ENCODE measurements around the gene TMEM209.
"Not testable (repeated sequence)": the region's sequence is repeated elsewhere in the genome, so short reads cannot be mapped to it uniquely, and the experiment has no call there.

TMEM209 gene

GRCh38 chr7:130240240-130240639 lies 35.0 kb upstream of the TMEM209 start:
- no peaks in the 10 kb centered on the region for H3K36me3 ChIP-seq
- DNase-seq: no peak
- H3K27me3 ChIP-seq: peaks cover 7% of the 10 kb centered on the region; the same call in 1 of the 2 replicates
- TF ChIP-seq CTCF (IDR thresholded peaks at IDR 0.05; ENCODE audit: low read depth, low read length): no peak
- H3K9me3 ChIP-seq: no peaks in the 10 kb centered on the region
- no peak overlapping the region for H3K4me3 ChIP-seq (ENCODE audit: low read depth, low read length)
- no peaks in the 10 kb centered on the region for H3K4me1 ChIP-seq

- H3K4me1 ChIP-seq; H3K36me3 ChIP-seq; H3K27me3 ChIP-seq; H3K9me3 ChIP-seq; H3K4me3 ChIP-seq (ENCODE audit: low read depth, low read length); DNase-seq: not testable (repeated sequence)
Observed at GRCh38 chr7:130236361-130236760, 31.2 kb upstream of the TMEM209 start.

- TF ChIP-seq CTCF (IDR thresholded peaks at IDR 0.05; ENCODE audit: low read depth, low read length): no peak
- no peak for DNase-seq
- no peaks in the 10 kb centered on the region for H3K27me3 ChIP-seq
Observed at GRCh38 chr7:130234078-130234477, 28.9 kb upstream of the TMEM209 start.

GRCh38 chr7:130232209-130232608 lies 27.0 kb upstream of the TMEM209 start:
- H3K9me3 ChIP-seq: no peaks in the 10 kb centered on the region; the same call in 1 of the 2 replicates
- H3K36me3 ChIP-seq: no peaks in the 10 kb centered on the region
- no peak overlapping the region for H3K4me3 ChIP-seq (ENCODE audit: low read depth, low read length)
- no peaks in the 10 kb centered on the region for H3K4me1 ChIP-seq
- DNase-seq: no peak
- no peaks in the 10 kb centered on the region for H3K27me3 ChIP-seq
- TF ChIP-seq CTCF (IDR thresholded peaks at IDR 0.05; ENCODE audit: low read depth, low read length): no peak

More at GRCh38 chr7:130234078-130234477, 28.9 kb upstream of the TMEM209 start:
- H3K36me3 ChIP-seq: no peaks in the 10 kb centered on the region
- no peak overlapping the region for H3K4me3 ChIP-seq (ENCODE audit: low read depth, low read length)
- no peaks in the 10 kb centered on the region for H3K9me3 ChIP-seq
- H3K4me1 ChIP-seq: no peaks in the 10 kb centered on the region

GRCh38 chr7:130231792-130232191 lies 26.6 kb upstream of the TMEM209 start:
- no peaks in the 10 kb centered on the region for H3K36me3 ChIP-seq
- no peak for DNase-seq
- H3K27me3 ChIP-seq: no peaks in the 10 kb centered on the region
- H3K4me1 ChIP-seq: no peaks in the 10 kb centered on the region
- TF ChIP-seq CTCF (IDR thresholded peaks at IDR 0.05; ENCODE audit: low read depth, low read length): no peak
- no peak overlapping the region for H3K4me3 ChIP-seq (ENCODE audit: low read depth, low read length)
- H3K9me3 ChIP-seq: no peaks in the 10 kb centered on the region; the same call in 1 of the 2 replicates

GRCh38 chr7:130229981-130230380 lies 24.8 kb upstream of the TMEM209 start:
- DNase-seq; H3K27me3 ChIP-seq; H3K9me3 ChIP-seq; H3K36me3 ChIP-seq; H3K4me1 ChIP-seq; H3K4me3 ChIP-seq (ENCODE audit: low read depth, low read length): not testable (repeated sequence)

GRCh38 chr7:130228840-130229502 lies 23.8 kb upstream of the TMEM209 start:
- no peak for TF ChIP-seq CTCF (IDR thresholded peaks at IDR 0.05; ENCODE audit: low read depth, low read length)
- H3K4me1 ChIP-seq: no peaks in the 10 kb centered on the region
- no peaks in the 10 kb centered on the region; the same call in 1 of the 2 replicates for H3K9me3 ChIP-seq
- H3K27me3 ChIP-seq: no peaks in the 10 kb centered on the region
- no peak for DNase-seq
- H3K4me3 ChIP-seq (ENCODE audit: low read depth, low read length): no peak overlapping the region
- no peaks in the 10 kb centered on the region for H3K36me3 ChIP-seq
